Glutamatergic neuron (in vitro differentiated cells): ENCODE results near the gene DLL1. TPM values are rescaled to one million over a fixed set of nuclear protein-coding genes. Genes with fewer than 3 reads are reported as not detected.
"Not testable (repeated sequence)": the region's sequence is repeated elsewhere in the genome, so short reads cannot be mapped to it uniquely, and the experiment has no call there.

ENCODE experiments used
- DNase-seq: peaks from one replicate; pipeline ENCODE4 v3.0.0; 2022
- H3K27ac Mint-ChIP-seq: one replicate; pipeline ENCODE4 v1.8.0; 2020; ENCODE audit warnings: mild to moderate bottlenecking, mixed read lengths, inconsistent platforms; ENCODE audit not compliant: unreplicated experiment
- H3K27me3 Mint-ChIP-seq: one replicate; pipeline ENCODE4 v1.8.0; 2020; ENCODE audit warnings: mild to moderate bottlenecking, moderate library complexity, mixed read lengths, inconsistent platforms; ENCODE audit not compliant: unreplicated experiment
- H3K36me3 Mint-ChIP-seq: one replicate; pipeline ENCODE4 v1.8.0; 2020; ENCODE audit warnings: mild to moderate bottlenecking, mixed read lengths, inconsistent platforms; ENCODE audit not compliant: unreplicated experiment
- H3K4me1 Mint-ChIP-seq: one replicate; pipeline ENCODE4 v1.8.0; 2020; ENCODE audit warnings: mild to moderate bottlenecking, low read depth, mixed read lengths, inconsistent platforms; ENCODE audit not compliant: unreplicated experiment
- H3K4me3 Mint-ChIP-seq: one replicate; pipeline ENCODE4 v1.8.0; 2020; ENCODE audit warnings: mild to moderate bottlenecking, mixed read lengths, inconsistent platforms; ENCODE audit not compliant: unreplicated experiment
- H3K9me3 Mint-ChIP-seq: one replicate; pipeline ENCODE4 v1.8.0; 2020; ENCODE audit warnings: mild to moderate bottlenecking, moderate library complexity, mixed read lengths, inconsistent platforms; ENCODE audit not compliant: unreplicated experiment
- total RNA-seq: library from RNA; stranded (reverse); fragmentation: NEBNext Ultra II Directional; extraction: Animal tissue kit (Norgen Biotek cat#: 25700); gene quantifications from one replicate; pipeline ENCODE4 v1.2.1, GENCODE V29; 2021; ENCODE audit not compliant: unreplicated experiment
- TF ChIP-seq, protein P1 (sequence below): fragments of 200-600 bp; sonication (generic); IDR thresholded peaks from one replicate; pipeline ENCODE4 v1.5.0; 2021; ENCODE audit not compliant: partially characterized antibody, unreplicated experiment

Gene DLL1
- total RNA-seq, 1 donor from 2014 or later = 34.3 TPM

DNA sequence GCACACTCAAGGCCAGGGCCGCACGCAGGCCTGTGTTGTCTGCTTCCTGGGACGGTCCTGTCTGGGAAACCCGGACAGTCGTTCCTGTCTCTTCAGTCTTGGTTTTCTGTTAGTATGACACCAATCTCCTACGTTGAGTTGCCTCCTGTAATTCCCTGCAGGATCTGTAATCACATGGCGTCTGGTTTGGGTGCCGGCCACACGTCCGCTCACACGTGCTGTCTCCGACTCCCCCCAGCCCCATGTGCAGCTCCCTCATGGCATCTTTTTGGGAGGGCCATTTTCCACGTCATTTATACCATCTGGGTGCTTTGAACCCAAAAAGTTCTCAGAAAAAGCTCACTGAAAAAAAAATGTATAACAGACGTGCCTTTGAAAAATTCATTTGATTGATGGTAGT lies 23.2 kb downstream of the DLL1 start:
- Mint-ChIP-seq H3K9me3 (peaks cover 4% of the 10 kb centered on the region), H3K27me3 (peaks cover 3% of the 10 kb centered on the region), H3K4me3 (no peak overlapping the region), H3K36me3 (no peaks in the 10 kb centered on the region), H3K4me1 (peaks cover 32% of the 10 kb centered on the region), H3K27ac (no peak overlapping the region)
- TF ChIP-seq, protein P1, sequence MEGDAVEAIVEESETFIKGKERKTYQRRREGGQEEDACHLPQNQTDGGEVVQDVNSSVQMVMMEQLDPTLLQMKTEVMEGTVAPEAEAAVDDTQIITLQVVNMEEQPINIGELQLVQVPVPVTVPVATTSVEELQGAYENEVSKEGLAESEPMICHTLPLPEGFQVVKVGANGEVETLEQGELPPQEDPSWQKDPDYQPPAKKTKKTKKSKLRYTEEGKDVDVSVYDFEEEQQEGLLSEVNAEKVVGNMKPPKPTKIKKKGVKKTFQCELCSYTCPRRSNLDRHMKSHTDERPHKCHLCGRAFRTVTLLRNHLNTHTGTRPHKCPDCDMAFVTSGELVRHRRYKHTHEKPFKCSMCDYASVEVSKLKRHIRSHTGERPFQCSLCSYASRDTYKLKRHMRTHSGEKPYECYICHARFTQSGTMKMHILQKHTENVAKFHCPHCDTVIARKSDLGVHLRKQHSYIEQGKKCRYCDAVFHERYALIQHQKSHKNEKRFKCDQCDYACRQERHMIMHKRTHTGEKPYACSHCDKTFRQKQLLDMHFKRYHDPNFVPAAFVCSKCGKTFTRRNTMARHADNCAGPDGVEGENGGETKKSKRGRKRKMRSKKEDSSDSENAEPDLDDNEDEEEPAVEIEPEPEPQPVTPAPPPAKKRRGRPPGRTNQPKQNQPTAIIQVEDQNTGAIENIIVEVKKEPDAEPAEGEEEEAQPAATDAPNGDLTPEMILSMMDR = no peak
- no peak for DNase-seq

DNA sequence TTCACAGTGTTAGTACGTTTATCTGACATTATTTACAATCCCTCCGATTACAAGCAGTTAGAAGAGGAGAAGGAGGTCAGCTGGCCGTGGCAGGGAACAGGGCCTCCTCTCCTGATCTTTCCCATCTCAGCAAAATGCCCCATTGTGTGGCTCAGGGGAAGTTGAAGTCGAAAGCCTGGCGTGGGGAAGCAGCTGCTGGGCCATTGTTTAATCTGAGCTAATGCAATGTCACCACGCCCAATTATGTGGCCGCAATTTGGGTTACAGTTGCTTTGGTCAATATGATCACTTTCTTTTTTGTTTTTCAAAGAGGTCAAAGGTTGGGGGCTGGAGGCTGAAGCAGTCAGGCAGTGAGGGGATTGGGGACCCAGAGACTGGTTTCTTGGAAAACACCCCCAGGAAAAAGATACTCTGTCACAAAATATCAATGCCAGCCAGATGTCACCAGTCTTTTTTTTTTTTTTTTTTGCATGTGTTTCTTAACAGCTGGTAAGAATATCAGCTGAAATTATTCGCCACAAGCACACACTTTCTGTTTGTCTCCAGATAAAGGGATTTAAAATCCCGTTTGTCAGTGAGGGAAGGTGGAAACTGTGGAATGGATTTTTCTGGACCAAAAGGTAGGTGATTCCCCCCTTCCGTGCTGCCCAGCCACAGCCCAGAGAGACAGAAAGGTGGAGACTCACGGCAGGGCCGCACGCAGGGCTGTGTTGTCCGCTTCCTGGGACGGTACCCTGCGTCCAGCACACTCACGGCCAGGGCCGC lies 24.6 kb downstream of the DLL1 start:
- Mint-ChIP-seq H3K4me1 (peaks cover 32% of the 10 kb centered on the region), H3K4me3 (no peak overlapping the region), H3K36me3 (no peaks in the 10 kb centered on the region)

GRCh38 chr6:170265655-170266054 lies 25.2 kb downstream of the DLL1 start:
- DNase-seq = no peak
- Mint-ChIP-seq H3K4me3 (no peak overlapping the region), H3K27ac (peak overlapping the region; percentile 31), H3K4me1 (peaks cover 32% of the 10 kb centered on the region), H3K36me3 (no peaks in the 10 kb centered on the region), H3K9me3 (peaks cover 4% of the 10 kb centered on the region), H3K27me3 (peaks cover 3% of the 10 kb centered on the region)
- TF ChIP-seq, protein P1 = no peak

More for the DNA sequence above, 24.6 kb downstream of the DLL1 start:
- Mint-ChIP-seq H3K27me3 (peaks cover 3% of the 10 kb centered on the region), H3K9me3 (peaks cover 4% of the 10 kb centered on the region), H3K27ac (peak overlapping the region; percentile 44)
- TF ChIP-seq, protein P1 = no peak
- DNase-seq = no peak

GRCh38 chr6:170264644-170265043 lies 26.2 kb downstream of the DLL1 start:
- not testable (repeated sequence) for H3K36me3 Mint-ChIP-seq, H3K27me3 Mint-ChIP-seq, H3K27ac Mint-ChIP-seq, H3K9me3 Mint-ChIP-seq, H3K4me3 Mint-ChIP-seq, DNase-seq
- H3K4me1 Mint-ChIP-seq = peaks cover 28% of the 10 kb centered on the region

GRCh38 chr6:170264086-170264485 lies 26.8 kb downstream of the DLL1 start:
- peaks cover 4% of the 10 kb centered on the region for H3K9me3 Mint-ChIP-seq
- peaks cover 3% of the 10 kb centered on the region for H3K27me3 Mint-ChIP-seq
- H3K4me3 Mint-ChIP-seq = no peak overlapping the region
- H3K27ac Mint-ChIP-seq = no peak overlapping the region
- TF ChIP-seq, protein P1 = no peak
- DNase-seq = no peak
- peaks cover 24% of the 10 kb centered on the region for H3K4me1 Mint-ChIP-seq
- H3K36me3 Mint-ChIP-seq = no peaks in the 10 kb centered on the region
